GM21367 (cell line): ENCODE results near the gene SPEF1.
"Not testable (repeated sequence)": the region's sequence is repeated elsewhere in the genome, so short reads cannot be mapped to it uniquely, and the experiment has no call there.

Experiments used
- ATAC-seq: cut with Tn5 transposase; IDR thresholded peaks from one replicate; pipeline ENCODE4 v1.9.1; 2021; ENCODE audit not compliant: unreplicated experiment

SPEF1 gene

GRCh38 chr20:3789201-3789600 is 8.0 kb upstream of the SPEF1 start:
- not testable (repeated sequence) for ATAC-seq

- no peak for ATAC-seq
These were observed 7.5 kb upstream of the SPEF1 start for GRCh38 chr20:3788685-3789155.

GRCh38 chr20:3787324-3788014 is 6.2 kb upstream of the SPEF1 start:
- ATAC-seq = no peak

- ATAC-seq = peak; percentile 66
These were observed 5.5 kb upstream of the SPEF1 start, which contains the start of gene CENPB for GRCh38 chr20:3786665-3787323. Gene CENPB, minus strand, starts transcription at chr20:3786740. Its CDS starts 257 bp downstream, at chr20:3786483.

GRCh38 chr20:3786126-3786484 is 4.9 kb upstream of the SPEF1 start:
- no peak for ATAC-seq

GRCh38 chr20:3785240-3786125 is 4.2 kb upstream of the SPEF1 start:
- ATAC-seq = no peak

GRCh38 chr20:3784863-3785239 is 3.6 kb upstream of the SPEF1 start:
- ATAC-seq = no peak

GRCh38 chr20:3784216-3784853 is 3.1 kb upstream of the SPEF1 start:
- no peak for ATAC-seq

GRCh38 chr20:3783511-3784195 is 2.4 kb upstream of the SPEF1 start:
- no peak for ATAC-seq

GRCh38 chr20:3783068-3783489 is 1.8 kb upstream of the SPEF1 start:
- no peak for ATAC-seq

GRCh38 chr20:3782597-3782996 is 1.3 kb upstream of the SPEF1 start:
- no peak for ATAC-seq

GRCh38 chr20:3778976-3779375 is 2.3 kb downstream of the SPEF1 start:
- no peak for ATAC-seq

GRCh38 chr20:3777716-3778629 is 3.3 kb downstream of the SPEF1 start:
- no peak for ATAC-seq

- no peak for ATAC-seq
These were observed 3.9 kb downstream of the SPEF1 start for GRCh38 chr20:3777381-3777715.

- ATAC-seq = no peak
These were observed 5.7 kb downstream of the SPEF1 start for GRCh38 chr20:3775457-3776108.

GRCh38 chr20:3771552-3772058 is 9.6 kb downstream of the SPEF1 start:
- ATAC-seq = no peak

GRCh38 chr20:3768342-3769130 is 12.7 kb downstream of the SPEF1 start:
- ATAC-seq = peak; percentile 31
